ENCODE data around the gene IGF2BP2.

IGF2BP2 gene

DNA sequence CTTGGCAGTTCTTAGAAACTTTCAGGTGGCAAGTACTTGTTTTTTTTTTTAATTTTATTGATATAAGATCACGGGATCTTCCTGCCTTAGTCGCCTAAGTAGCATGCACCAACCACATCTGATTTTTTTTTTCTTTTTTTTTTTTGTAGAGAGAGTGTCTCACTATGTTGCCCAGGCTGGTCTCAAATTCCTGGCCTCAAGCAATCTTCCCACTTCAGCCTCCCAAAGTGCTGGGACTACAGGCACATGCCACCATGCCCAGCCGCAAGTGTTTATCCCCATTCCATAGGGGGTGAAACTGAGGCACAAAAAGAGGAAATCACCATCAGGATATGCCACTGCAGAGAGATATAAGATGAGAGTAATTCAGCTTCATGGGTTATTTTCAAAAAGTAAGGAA lies 102.9 kb downstream of the IGF2BP2 start:
- Histone ChIP-seq H3K4me2 (no peak overlapping the region), H3K9ac (no peak overlapping the region), H3K36me3 (ENCODE audit: insufficient read depth) (no peaks in the 10 kb centered on the region), H3K4me1 (ENCODE audit: low read depth, poor library complexity, severe bottlenecking) (peaks cover 12% of the 10 kb centered on the region), H2AFZ (ENCODE audit: low read depth) (no peak overlapping the region), H3K27me3 (ENCODE audit: insufficient read depth, low read depth) (no peaks in the 10 kb centered on the region), H4K20me1 (ENCODE audit: insufficient read depth) (no peaks in the 10 kb centered on the region), H3K4me3 (IDR thresholded peaks at IDR 0.05; ENCODE audit: insufficient read depth, low read depth, low read length) (no peak overlapping the region), H3K27ac (no peak overlapping the region), H3K79me2 (ENCODE audit: insufficient read depth, low read depth) (no peaks in the 10 kb centered on the region)
- TF ChIP-seq, protein P1, sequence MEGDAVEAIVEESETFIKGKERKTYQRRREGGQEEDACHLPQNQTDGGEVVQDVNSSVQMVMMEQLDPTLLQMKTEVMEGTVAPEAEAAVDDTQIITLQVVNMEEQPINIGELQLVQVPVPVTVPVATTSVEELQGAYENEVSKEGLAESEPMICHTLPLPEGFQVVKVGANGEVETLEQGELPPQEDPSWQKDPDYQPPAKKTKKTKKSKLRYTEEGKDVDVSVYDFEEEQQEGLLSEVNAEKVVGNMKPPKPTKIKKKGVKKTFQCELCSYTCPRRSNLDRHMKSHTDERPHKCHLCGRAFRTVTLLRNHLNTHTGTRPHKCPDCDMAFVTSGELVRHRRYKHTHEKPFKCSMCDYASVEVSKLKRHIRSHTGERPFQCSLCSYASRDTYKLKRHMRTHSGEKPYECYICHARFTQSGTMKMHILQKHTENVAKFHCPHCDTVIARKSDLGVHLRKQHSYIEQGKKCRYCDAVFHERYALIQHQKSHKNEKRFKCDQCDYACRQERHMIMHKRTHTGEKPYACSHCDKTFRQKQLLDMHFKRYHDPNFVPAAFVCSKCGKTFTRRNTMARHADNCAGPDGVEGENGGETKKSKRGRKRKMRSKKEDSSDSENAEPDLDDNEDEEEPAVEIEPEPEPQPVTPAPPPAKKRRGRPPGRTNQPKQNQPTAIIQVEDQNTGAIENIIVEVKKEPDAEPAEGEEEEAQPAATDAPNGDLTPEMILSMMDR (conservative IDR thresholded peaks at IDR 0.05; ENCODE audit: low read depth, low read length), result no peak

GRCh38 chr3:185720326-185720725 lies 104.5 kb downstream of the IGF2BP2 start:
- Histone ChIP-seq H3K27me3 (ENCODE audit: insufficient read depth, low read depth) (no peaks in the 10 kb centered on the region), H3K36me3 (ENCODE audit: insufficient read depth) (no peaks in the 10 kb centered on the region), H3K9ac (no peak overlapping the region), H4K20me1 (ENCODE audit: insufficient read depth) (no peaks in the 10 kb centered on the region), H3K4me2 (no peak overlapping the region), H3K4me1 (ENCODE audit: low read depth, poor library complexity, severe bottlenecking) (no peaks in the 10 kb centered on the region), H3K79me2 (ENCODE audit: insufficient read depth, low read depth) (no peaks in the 10 kb centered on the region), H2AFZ (ENCODE audit: low read depth) (no peak overlapping the region), H3K4me3 (IDR thresholded peaks at IDR 0.05; ENCODE audit: insufficient read depth, low read depth, low read length) (no peak overlapping the region), H3K27ac (no peak overlapping the region)
- TF ChIP-seq, protein P1 (conservative IDR thresholded peaks at IDR 0.05; ENCODE audit: low read depth, low read length), result no peak

DNA sequence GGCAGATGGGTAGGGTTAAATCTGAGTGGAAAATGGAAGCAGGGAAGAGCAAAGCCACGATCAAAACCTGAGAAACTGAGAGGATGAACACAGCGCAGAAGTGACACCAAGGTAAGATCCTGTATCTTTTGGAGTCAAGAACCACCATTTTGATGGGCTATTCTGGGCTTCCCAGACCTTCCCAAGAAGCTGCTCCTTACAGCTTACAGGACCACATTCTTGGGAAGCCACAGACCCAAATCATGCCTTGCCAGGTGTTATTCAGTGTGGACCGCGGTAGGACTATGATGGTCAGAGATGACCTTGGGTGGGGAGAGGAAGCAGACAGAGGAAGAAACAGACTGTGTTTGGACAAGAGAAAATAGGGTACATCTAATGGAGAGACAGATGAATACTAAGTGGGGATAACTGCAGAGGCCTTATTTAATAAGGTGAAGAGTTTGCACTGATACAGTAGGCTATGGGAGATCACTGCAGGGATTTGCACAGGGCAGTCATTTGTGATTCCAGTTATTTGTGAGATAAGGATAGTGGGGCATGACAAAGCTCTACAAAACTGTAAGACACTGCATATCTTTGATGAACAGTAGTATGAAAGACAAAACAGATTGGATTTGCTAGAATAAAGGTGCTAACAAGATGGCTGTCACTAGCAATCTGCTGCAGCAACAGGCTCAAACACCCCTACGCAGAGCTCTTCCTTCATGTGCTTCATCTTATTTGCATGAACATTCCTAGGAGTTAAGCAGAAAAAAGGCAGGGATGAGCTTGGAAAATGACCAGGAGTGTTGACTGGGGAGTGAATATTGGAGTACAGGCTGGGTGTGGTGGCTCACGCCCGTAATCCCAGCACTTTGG lies 105.9 kb downstream of the IGF2BP2 start:
- Histone ChIP-seq H3K4me1 (ENCODE audit: low read depth, poor library complexity, severe bottlenecking) (no peaks in the 10 kb centered on the region), H3K4me3 (IDR thresholded peaks at IDR 0.05; ENCODE audit: insufficient read depth, low read depth, low read length) (no peak overlapping the region), H3K27ac (no peak overlapping the region), H4K20me1 (ENCODE audit: insufficient read depth) (no peaks in the 10 kb centered on the region), H3K79me2 (ENCODE audit: insufficient read depth, low read depth) (no peaks in the 10 kb centered on the region), H3K9ac (no peak overlapping the region), H3K4me2 (no peak overlapping the region), H2AFZ (ENCODE audit: low read depth) (no peak overlapping the region), H3K27me3 (ENCODE audit: insufficient read depth, low read depth) (no peaks in the 10 kb centered on the region), H3K36me3 (ENCODE audit: insufficient read depth) (no peaks in the 10 kb centered on the region)
- TF ChIP-seq, protein P1 (conservative IDR thresholded peaks at IDR 0.05; ENCODE audit: low read depth, low read length), result no peak

DNA sequence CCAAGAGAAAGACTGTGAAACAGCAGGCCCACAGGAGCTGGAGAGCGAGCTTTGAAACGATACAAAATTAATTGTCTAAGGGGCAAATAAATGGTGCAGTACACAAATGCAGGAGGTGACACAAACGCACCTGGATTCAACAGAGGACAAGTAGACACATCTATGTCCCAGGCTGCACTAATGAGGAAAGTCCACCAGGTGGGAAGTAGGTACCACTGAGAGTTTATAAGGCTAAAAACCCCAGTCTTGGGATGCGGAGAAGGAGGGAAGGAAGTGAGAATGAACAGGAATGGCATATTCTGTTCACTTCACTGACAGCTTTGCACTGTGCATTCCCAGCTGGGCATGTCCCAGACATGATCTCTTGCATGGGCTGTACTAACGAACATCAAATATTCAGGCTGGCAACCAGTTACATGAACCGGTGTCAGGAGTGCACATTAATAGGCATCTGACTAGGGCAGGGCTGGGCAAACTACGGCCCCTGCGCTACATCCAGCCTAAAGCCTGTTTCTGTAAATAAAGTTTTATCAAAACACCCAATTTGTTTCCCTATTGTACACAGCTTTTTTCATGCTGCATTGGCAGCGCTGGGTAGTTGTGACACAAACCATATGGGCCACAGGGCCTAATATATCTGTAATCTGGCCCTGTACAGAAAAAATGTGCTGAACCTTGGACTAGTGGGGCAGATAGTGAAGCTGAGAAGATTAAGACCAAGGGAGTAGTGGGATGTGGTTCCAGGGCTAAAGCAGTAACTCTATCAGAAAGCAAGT lies 107.0 kb downstream of the IGF2BP2 start:
- Histone ChIP-seq H2AFZ (ENCODE audit: low read depth) (no peak overlapping the region), H3K79me2 (ENCODE audit: insufficient read depth, low read depth) (no peaks in the 10 kb centered on the region), H3K4me3 (IDR thresholded peaks at IDR 0.05; ENCODE audit: insufficient read depth, low read depth, low read length) (no peak overlapping the region), H4K20me1 (ENCODE audit: insufficient read depth) (no peaks in the 10 kb centered on the region), H3K27me3 (ENCODE audit: insufficient read depth, low read depth) (no peaks in the 10 kb centered on the region), H3K27ac (no peak overlapping the region), H3K4me2 (no peak overlapping the region), H3K9ac (no peak overlapping the region), H3K4me1 (ENCODE audit: low read depth, poor library complexity, severe bottlenecking) (no peaks in the 10 kb centered on the region), H3K36me3 (ENCODE audit: insufficient read depth) (no peaks in the 10 kb centered on the region)
- TF ChIP-seq, protein P1 (conservative IDR thresholded peaks at IDR 0.05; ENCODE audit: low read depth, low read length), result no peak
